ENCODE measurements around the gene INTS11.

The INTS11 gene

GRCh38 chr1:1284221-1285101 lies 40.0 kb downstream of the INTS11 start:
- no peak for FAIRE-seq

- FAIRE-seq, result no peak
Measured at GRCh38 chr1:1283821-1284220, 40.6 kb downstream of the INTS11 start.

GRCh38 chr1:1282998-1283397 lies 41.5 kb downstream of the INTS11 start:
- FAIRE-seq, result no peak

GRCh38 chr1:1281533-1282321 lies 42.7 kb downstream of the INTS11 start:
- FAIRE-seq, result no peak

- no peak for FAIRE-seq
Measured at GRCh38 chr1:1280782-1281481, 43.5 kb downstream of the INTS11 start.

- FAIRE-seq, result no peak
Measured at GRCh38 chr1:1279028-1279427, 45.4 kb downstream of the INTS11 start.

GRCh38 chr1:1278620-1279019 lies 45.8 kb downstream of the INTS11 start:
- no peak for FAIRE-seq

- no peak for FAIRE-seq
Measured at GRCh38 chr1:1275836-1276235, 48.6 kb downstream of the INTS11 start.

- no peak for FAIRE-seq
Measured at GRCh38 chr1:1274931-1275431, 49.5 kb downstream of the INTS11 start.

GRCh38 chr1:1274299-1274930 lies 50.0 kb downstream of the INTS11 start:
- FAIRE-seq, result no peak

- no peak for FAIRE-seq
Measured at GRCh38 chr1:1273512-1274298, 50.8 kb downstream of the INTS11 start, which contains the start of gene UBE2J2. UBE2J2 (minus strand) TSS chr1:1273854; CDS start chr1:1267992, 5,862 bp downstream.

GRCh38 chr1:1273209-1273511 lies 51.3 kb downstream of the INTS11 start:
- no peak for FAIRE-seq

GRCh38 chr1:1272341-1273208 lies 51.9 kb downstream of the INTS11 start:
- FAIRE-seq, result no peak

GRCh38 chr1:1270813-1271212 lies 53.6 kb downstream of the INTS11 start:
- FAIRE-seq, result no peak

- no peak for FAIRE-seq
Measured at GRCh38 chr1:1268284-1268682, 56.2 kb downstream of the INTS11 start.

- no peak for FAIRE-seq
Measured at GRCh38 chr1:1267488-1268283, 56.8 kb downstream of the INTS11 start.

GRCh38 chr1:1264868-1265272 lies 59.6 kb downstream of the INTS11 start:
- FAIRE-seq, result no peak

GRCh38 chr1:1264026-1264425 lies 60.4 kb downstream of the INTS11 start:
- FAIRE-seq, result no peak

GRCh38 chr1:1262758-1263157 lies 61.7 kb downstream of the INTS11 start:
- FAIRE-seq, result no peak

- FAIRE-seq, result no peak
Measured at GRCh38 chr1:1262071-1262470, 62.4 kb downstream of the INTS11 start.
